Gastroesophageal sphincter (tissue), 3 donors: ENCODE results near the gene MARK2.

Source experiments
- EP300 ChIP-seq: sonication (generic); formaldehyde crosslinking; IDR thresholded peaks from one replicate; pipeline ENCODE4 v1.6.1; 2017; ENCODE audit warnings: antibody characterized with exemption, mild to moderate bottlenecking
- POLR2A ChIP-seq, 2 donors: fragments of 450-650 bp; IDR thresholded peaks; one replicate each; pipeline ENCODE4 v1.6.1; 2017; ENCODE audit warnings: antibody characterized with exemption in 2 of 2, mild to moderate bottlenecking in 2 of 2, moderate library complexity in 1 of 2
- POLR2AphosphoS5 ChIP-seq: sonication (generic); formaldehyde crosslinking; IDR thresholded peaks from one replicate; pipeline ENCODE4 v1.6.1; 2017; ENCODE audit warnings: antibody characterized with exemption
- TF ChIP-seq, protein P1 (sequence below), 4 experiments: fragments of 200-600 bp in 2 of 4; fragments of 450-650 bp in 2 of 4; sonication (generic) in 1 of 4; IDR thresholded peaks; one replicate each; pipeline ENCODE4 v1.5.1; 2017 to 2019; ENCODE audit warnings: antibody characterized with exemption in 4 of 4, mild to moderate bottlenecking in 2 of 4, moderate library complexity in 2 of 4

DNA sequence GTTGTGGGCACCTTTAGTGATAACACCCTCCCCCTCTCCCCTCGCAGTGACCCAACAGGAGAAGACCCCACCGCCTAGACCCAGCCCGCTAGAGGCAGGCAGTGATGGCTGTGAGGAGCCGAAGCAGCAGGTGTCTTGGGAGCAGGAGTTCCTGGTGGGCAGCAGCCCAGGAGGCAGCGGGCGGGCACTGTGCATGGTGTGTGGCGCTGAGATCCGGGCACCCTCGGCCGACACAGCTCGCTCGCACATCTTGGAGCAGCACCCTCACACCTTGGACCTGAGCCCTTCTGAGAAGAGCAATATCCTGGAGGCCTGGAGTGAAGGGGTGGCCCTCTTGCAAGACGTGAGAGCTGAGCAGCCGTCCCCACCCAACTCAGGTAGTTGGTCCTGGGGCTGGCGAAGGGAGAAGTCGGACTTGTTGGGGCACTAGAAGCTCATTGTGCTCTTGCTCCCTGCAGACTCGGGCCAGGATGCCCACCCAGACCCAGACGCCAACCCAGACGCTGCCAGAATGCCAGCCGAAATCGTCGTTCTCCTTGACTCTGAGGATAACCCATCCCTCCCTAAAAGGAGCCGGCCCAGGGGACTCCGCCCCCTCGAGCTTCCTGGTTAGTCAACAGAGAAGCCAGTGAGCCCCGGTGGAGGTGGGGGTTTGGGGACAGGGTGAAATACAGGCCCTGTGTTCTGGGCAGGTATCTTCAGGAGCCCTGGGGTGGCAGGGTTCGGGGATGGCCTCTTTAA lies 21.0 kb upstream of the MARK2 start:
- TF ChIP-seq, protein P1, sequence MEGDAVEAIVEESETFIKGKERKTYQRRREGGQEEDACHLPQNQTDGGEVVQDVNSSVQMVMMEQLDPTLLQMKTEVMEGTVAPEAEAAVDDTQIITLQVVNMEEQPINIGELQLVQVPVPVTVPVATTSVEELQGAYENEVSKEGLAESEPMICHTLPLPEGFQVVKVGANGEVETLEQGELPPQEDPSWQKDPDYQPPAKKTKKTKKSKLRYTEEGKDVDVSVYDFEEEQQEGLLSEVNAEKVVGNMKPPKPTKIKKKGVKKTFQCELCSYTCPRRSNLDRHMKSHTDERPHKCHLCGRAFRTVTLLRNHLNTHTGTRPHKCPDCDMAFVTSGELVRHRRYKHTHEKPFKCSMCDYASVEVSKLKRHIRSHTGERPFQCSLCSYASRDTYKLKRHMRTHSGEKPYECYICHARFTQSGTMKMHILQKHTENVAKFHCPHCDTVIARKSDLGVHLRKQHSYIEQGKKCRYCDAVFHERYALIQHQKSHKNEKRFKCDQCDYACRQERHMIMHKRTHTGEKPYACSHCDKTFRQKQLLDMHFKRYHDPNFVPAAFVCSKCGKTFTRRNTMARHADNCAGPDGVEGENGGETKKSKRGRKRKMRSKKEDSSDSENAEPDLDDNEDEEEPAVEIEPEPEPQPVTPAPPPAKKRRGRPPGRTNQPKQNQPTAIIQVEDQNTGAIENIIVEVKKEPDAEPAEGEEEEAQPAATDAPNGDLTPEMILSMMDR (IDR thresholded peaks at IDR 0.05) = no peak
- no peak for TF ChIP-seq POLR2A (IDR thresholded peaks at IDR 0.05)
- TF ChIP-seq EP300 = no peak
- no peak for TF ChIP-seq POLR2AphosphoS5
